ACHN (cell line): ENCODE measurements around the gene GMDS.

ENCODE experiments used
- DNase-seq: peaks from one replicate; pipeline ENCODE4 v3.0.0-alpha.2; 2015
- in situ Hi-C: cut with HindIII; loops from 2 replicates; pipeline ENCODE4 v1.10.0; 2017; ENCODE audit warnings: low sequenced_read_pairs, low pct_ligation_motif_present, low pct_unique_long_range_greater_than_20kb

GMDS gene

DNA sequence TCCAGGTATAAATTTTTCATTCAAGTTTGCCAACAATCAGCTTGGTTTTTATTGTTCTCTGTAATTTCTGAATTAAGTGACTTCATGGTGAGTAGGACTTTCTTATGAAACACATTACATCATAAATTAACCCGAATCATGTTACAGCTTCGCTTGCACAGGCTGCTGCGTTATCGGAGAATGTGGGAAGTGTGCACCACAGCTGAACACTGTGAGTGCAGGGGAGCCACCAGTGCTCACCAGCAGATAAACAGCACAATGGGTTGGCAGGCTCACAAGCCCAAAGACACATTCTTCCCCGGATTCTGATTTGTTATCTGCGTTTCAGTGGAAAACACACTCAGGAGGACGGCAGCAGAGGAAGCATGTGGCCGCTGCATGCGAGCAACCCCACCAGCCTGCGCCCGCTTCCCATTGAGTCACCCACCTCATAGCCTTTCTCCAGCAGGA lies 121.1 kb downstream of the GMDS start:
- in situ Hi-C loops = no loop called here
- DNase-seq = no peak

DNA sequence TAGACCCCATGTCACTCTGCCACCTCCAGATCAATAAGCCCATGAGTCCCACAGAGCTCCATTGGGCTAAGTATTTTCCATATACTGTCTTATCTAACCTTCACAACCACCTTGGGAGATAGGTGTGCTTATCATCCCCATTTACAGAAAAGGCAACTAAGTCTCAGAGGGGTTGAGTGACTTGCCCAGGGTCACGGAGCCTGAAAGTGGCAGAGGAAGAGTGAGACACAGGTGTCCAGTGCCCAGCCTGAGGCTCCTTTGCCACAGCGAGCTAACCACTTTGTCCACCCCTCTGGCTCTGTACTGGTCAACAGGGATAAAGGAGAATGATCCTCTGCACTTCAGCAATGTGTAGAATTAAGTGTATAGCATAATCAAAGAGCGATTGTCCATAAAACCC lies 124.5 kb downstream of the GMDS start:
- no peak for DNase-seq
- in situ Hi-C loops = no loop called here

GRCh38 chr6:2119275-2119674 lies 126.1 kb downstream of the GMDS start:
- in situ Hi-C loops = no loop called here
- no peak for DNase-seq

DNA sequence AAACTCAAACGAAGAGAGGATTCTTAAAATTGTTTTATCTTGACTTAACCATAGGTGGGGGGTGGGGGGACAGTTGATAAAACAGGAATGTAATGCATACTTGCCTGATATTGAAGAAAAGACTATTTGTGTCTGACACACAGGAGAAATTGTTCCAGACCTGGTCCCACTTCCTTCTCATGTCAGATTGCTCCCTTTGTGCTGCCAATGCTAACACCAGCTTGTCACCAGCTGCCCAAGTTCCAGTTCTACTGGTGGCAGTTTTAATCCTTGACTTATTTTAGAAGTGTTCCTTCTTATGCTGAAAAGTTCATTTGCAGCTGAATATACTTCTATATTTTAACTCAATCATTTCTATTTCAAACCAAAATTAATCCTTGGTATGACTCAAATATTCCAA lies 127.3 kb downstream of the GMDS start:
- in situ Hi-C loops = no loop called here
- no peak for DNase-seq

GRCh38 chr6:2117447-2117846 lies 128.0 kb downstream of the GMDS start:
- no peak for DNase-seq
- in situ Hi-C loops = no loop called here

- no peak for DNase-seq
- in situ Hi-C loops = no loop called here
Measured at GRCh38 chr6:2116496-2116895, 128.9 kb downstream of the GMDS start.

GRCh38 chr6:2114100-2114499 lies 131.3 kb downstream of the GMDS start:
- in situ Hi-C loops = no loop called here
- DNase-seq = no peak

DNA sequence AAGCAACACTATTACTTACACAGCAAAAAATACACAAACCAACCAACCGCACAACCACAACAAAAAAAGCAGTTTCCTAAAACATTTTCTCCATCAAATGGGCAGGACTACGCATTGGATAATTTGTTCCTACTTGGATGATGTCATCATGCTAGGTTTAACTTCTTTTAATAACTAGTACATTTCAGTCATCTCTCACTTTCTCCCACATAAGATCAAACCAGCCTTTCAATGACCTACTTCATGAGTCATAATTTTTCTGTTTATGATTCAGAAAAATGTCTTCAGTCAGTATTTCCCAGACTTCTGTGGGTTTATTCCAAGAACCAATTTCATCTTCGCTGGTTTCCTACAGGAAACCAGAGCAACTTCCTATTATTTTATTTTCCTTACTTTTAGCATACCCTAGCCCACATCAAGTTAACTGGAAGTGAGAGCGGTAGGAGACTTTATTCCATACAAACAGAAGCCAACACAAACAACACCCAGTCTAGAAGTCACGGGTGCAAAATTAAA lies 134.2 kb downstream of the GMDS start:
- no peak for DNase-seq
- in situ Hi-C loops = no loop called here

GRCh38 chr6:2110504-2110903 lies 134.9 kb downstream of the GMDS start:
- peak; percentile 11 for DNase-seq

GRCh38 chr6:2109796-2110195 lies 135.6 kb downstream of the GMDS start:
- no peak for DNase-seq
- in situ Hi-C loops = no loop called here

More at GRCh38 chr6:2110504-2110903, 134.9 kb downstream of the GMDS start:
- in situ Hi-C loops = no loop called here

GRCh38 chr6:2108700-2109306 lies 136.6 kb downstream of the GMDS start:
- DNase-seq = no peak
- in situ Hi-C loops = no loop called here

DNA sequence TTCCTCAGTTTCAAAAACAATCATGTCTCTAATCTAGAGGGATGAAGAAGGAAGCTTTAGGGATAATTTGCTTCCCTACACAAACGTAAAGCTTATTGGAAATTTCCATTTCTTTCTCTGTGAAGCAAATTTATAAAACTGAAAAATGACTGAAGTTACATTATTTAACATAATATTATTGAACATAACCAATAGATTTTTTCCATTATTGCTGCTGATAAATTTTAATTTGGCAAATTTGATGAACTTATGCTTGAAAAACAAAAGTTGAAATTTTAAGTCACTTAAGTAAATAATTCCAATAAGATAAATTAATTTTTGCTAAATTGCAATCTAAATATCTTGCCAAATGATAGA lies 140.9 kb downstream of the GMDS start:
- in situ Hi-C loops = no loop called here
- DNase-seq = no peak

GRCh38 chr6:2103765-2104523 lies 141.5 kb downstream of the GMDS start:
- DNase-seq = peak; percentile 71
- in situ Hi-C loops = no loop called here

DNA sequence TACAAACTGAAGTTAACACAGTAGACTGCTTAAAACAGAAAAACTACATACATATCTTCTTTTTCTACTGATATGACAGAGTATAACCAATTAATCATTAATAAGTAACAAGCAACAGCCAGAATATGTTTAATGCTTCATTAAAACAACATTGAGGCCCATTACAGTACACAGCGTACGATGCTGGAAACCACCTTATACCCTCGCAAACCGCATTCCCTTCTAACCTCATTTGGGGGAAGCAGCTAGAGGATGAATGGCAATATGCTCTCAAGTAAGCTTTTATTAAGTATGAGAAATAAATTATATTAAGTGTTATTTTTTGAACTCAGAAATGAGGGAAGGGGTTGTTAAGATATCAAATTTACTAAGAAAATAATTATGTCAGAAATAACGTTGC lies 142.4 kb downstream of the GMDS start:
- in situ Hi-C loops = no loop called here
- DNase-seq = peak; percentile 7

DNA sequence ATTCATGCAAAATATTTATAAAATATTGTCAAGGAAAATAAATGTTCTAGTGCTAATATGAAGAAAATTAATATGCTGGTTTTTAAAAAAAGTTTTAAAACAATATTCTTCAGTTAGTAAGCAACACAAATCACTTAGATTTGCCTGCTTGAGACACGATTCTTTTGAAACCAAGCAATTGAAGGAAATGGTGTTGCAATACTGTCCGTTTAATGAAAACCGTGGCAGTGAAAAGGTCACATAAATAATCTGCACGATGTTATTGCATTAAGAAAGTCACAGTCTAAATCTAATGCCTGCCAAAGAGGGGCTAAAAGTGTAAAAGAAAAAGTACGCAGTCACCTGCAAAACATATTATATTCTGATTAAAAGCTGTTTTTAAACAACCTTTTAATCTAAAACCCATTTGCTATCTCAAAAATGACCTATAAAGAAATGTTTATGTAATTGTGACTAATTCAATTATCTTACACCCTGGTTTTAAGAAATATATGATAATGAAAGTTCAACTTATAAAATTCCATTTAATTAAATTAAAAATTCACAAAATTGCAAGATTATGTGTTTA lies 143.0 kb downstream of the GMDS start:
- in situ Hi-C loops = no loop called here
- DNase-seq = no peak

- no peak for DNase-seq
- in situ Hi-C loops = no loop called here
Measured at GRCh38 chr6:2101213-2101612, 144.2 kb downstream of the GMDS start.

GRCh38 chr6:2099870-2100269 lies 145.5 kb downstream of the GMDS start:
- no peak for DNase-seq
- in situ Hi-C loops = no loop called here

GRCh38 chr6:2097464-2097863 lies 147.9 kb downstream of the GMDS start:
- no peak for DNase-seq
- in situ Hi-C loops = no loop called here

- no peak for DNase-seq
- in situ Hi-C loops = no loop called here
Measured at GRCh38 chr6:2094642-2095041, 150.8 kb downstream of the GMDS start.
